Measurements from ENCODE around the gene SERPINE1. TPM values are rescaled to one million over a fixed set of nuclear protein-coding genes. Genes with fewer than 3 reads are reported as not detected.

Gene SERPINE1
- total and polyA plus RNA-seq, 2 experiments from 2014 or later, result 0.97 to 1.2 TPM

GRCh38 chr7:101121991-101122932, 4.6 kb upstream of the SERPINE1 start:
- H3K4me1 Mint-ChIP-seq, result peaks cover 23% of the 10 kb centered on the region

GRCh38 chr7:101122933-101123702, 3.8 kb upstream of the SERPINE1 start:
- peaks cover 10% of the 10 kb centered on the region; the same call in 1 of the 3 replicates for H3K36me3 Mint-ChIP-seq (ENCODE audit: low read depth)
- no peaks in the 10 kb centered on the region for H3K27me3 ChIP-seq (ENCODE audit: insufficient read depth)
- H3K79me2 ChIP-seq (replicated peaks; ENCODE audit: insufficient read depth), result no peaks in the 10 kb centered on the region
- no peak for DNase-seq (ENCODE audit: low spot score)
- H3K36me3 ChIP-seq (ENCODE audit: insufficient read depth), result no peaks in the 10 kb centered on the region
- no peak for ATAC-seq
- H3K4me3 ChIP-seq, result no peak overlapping the region
- TF ChIP-seq ETS1 (IDR thresholded peaks at IDR 0.05) (no peak), POLR2AphosphoS5 (IDR thresholded peaks at IDR 0.05; ENCODE audit: low read depth) (no peak), ZNF331 (CRISPR knock-in tag; IDR thresholded peaks at IDR 0.05; ENCODE audit: low read depth) (no peak), EZH2phosphoT487 (IDR thresholded peaks at IDR 0.05; ENCODE audit: unreplicated experiment) (no peak), STAT1 (IDR thresholded peaks at IDR 0.05; ENCODE audit: unreplicated experiment) (no peak), EZH2 (IDR thresholded peaks at IDR 0.05; ENCODE audit: low read depth, unreplicated experiment) (no peak), NANOG (IDR thresholded peaks at IDR 0.05; ENCODE audit: borderline replicate concordance) (no peak), REST (IDR thresholded peaks at IDR 0.05; ENCODE audit: unreplicated experiment) (no peak), ZNF114 (CRISPR knock-in tag; IDR thresholded peaks at IDR 0.05) (no peak)
- peaks cover 8% of the 10 kb centered on the region for H3K9me3 Mint-ChIP-seq
- peaks cover 24% of the 10 kb centered on the region for H3K27me3 Mint-ChIP-seq (ENCODE audit: insufficient read depth, low read depth, poor library complexity)
- no peak overlapping the region for H3K4me3 Mint-ChIP-seq
- peak overlapping the region; percentile 89 for H2AFZ ChIP-seq
- H3K4me1 ChIP-seq (ENCODE audit: insufficient read depth), result peaks cover 39% of the 10 kb centered on the region; the same call in 1 of the 2 replicates
- no peaks in the 10 kb centered on the region for H3K9me2 ChIP-seq (ENCODE audit: insufficient read depth)
- no peak overlapping the region for H3K27ac Mint-ChIP-seq
- H3K27ac ChIP-seq (ENCODE audit: low read depth), result 0 out of 2 replicates have a peak overlapping the region, but pooled peaks have one; percentile 64
- H3K4me2 ChIP-seq, result peak overlapping the region; percentile 53
- 0 out of 2 replicates have a peak, but pooled peaks cover 10% of the 10 kb centered on the region for H3F3A ChIP-seq (replicated peaks; ENCODE audit: low read depth)
- H3K4me1 Mint-ChIP-seq, result peaks cover 30% of the 10 kb centered on the region
- no peaks in the 10 kb centered on the region for H4K20me1 ChIP-seq (replicated peaks; ENCODE audit: insufficient read depth)

More at GRCh38 chr7:101121991-101122932, 4.6 kb upstream of the SERPINE1 start:
- DNase-seq (ENCODE audit: low spot score) (peak; percentile 85), ATAC-seq (peak; percentile 64)
- Histone ChIP-seq H3K27me3 (ENCODE audit: insufficient read depth) (no peaks in the 10 kb centered on the region), H3K4me2 (peak overlapping the region; percentile 53), H3K4me3 (no peak overlapping the region), H3K27ac (ENCODE audit: low read depth) (0 out of 2 replicates have a peak overlapping the region, but pooled peaks have one; percentile 64), H3K79me2 (replicated peaks; ENCODE audit: insufficient read depth) (no peaks in the 10 kb centered on the region), H3F3A (replicated peaks; ENCODE audit: low read depth) (0 out of 2 replicates have a peak, but pooled peaks cover 10% of the 10 kb centered on the region), H4K20me1 (replicated peaks; ENCODE audit: insufficient read depth) (no peaks in the 10 kb centered on the region), H3K4me1 (ENCODE audit: insufficient read depth) (peaks cover 32% of the 10 kb centered on the region; the same call in 1 of the 2 replicates), H3K36me3 (ENCODE audit: insufficient read depth) (no peaks in the 10 kb centered on the region), H2AFZ (peak overlapping the region; percentile 89), H3K9me2 (ENCODE audit: insufficient read depth) (no peaks in the 10 kb centered on the region)
- Mint-ChIP-seq H3K27ac (peak overlapping the region; percentile 78; the same call in 1 of the 2 replicates), H3K36me3 (ENCODE audit: low read depth) (peaks cover 10% of the 10 kb centered on the region; the same call in 1 of the 3 replicates), H3K9me3 (peaks cover 8% of the 10 kb centered on the region), H3K27me3 (ENCODE audit: insufficient read depth, low read depth, poor library complexity) (peaks cover 24% of the 10 kb centered on the region), H3K4me3 (peak overlapping the region; percentile 11; the same call in 1 of the 3 replicates)
- 0 out of 2 replicates have a peak, but pooled peaks have one; percentile 13 for TF ChIP-seq CREB1 (CRISPR knock-in tag; IDR thresholded peaks at IDR 0.05; ENCODE audit: low read depth)
- TF ChIP-seq EZH2 (IDR thresholded peaks at IDR 0.05; ENCODE audit: low read depth, unreplicated experiment), result no peak

All from GM23338 (cell line).